GM08714 (cell line): Measurements from ENCODE around the gene CALCOCO2.
"Not testable (repeated sequence)": the region's sequence is repeated elsewhere in the genome, so short reads cannot be mapped to it uniquely, and the experiment has no call there.

Experiments used
- H3K4me3 ChIP-seq: fragments of 200-500 bp; sonication (Bioruptor generic); 2 replicates; pipeline ENCODE4 v1.5.1; 2014; ENCODE audit warnings: mild to moderate bottlenecking, low read length, inconsistent platforms
- ZNF274 ChIP-seq: IDR thresholded peaks from 2 replicates; pipeline ENCODE4 v1.6.1; 2012; ENCODE audit warnings: mild to moderate bottlenecking, low read depth, low read length

The CALCOCO2 gene

DNA sequence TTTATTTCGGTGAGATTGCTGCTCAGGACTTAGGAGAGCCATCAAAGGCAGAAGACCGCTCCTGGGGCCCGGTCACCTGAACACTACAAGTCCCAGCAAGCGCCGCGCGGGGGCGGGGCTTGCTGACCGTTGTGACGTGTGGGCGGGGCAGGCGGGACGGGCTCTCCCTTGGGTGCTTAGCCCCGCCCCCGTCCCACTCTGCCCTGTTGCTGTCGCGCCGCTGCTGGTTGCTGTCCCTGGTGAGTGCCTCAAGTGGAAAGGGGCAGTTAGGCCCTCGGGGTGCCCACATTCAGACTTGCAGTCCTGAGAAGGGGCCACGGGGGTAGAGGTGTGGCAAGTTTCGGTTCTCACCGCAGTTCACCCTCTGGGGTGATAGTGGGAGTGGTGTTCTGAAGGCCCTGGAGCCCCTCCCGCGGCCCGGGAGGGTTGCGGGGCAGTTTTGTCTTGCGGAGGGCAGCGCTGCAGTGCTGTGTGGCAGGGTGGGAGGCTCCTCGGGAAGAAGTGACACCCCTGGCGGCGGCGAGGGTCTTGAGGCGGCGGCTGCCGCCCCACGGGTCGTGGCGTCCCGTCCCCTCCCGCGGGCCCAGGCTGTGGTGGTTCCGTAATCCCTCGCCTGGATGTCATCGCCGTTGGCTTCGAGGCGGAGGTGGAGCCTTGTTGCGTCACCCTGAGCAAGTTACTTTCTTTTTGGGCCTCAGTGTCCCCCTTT, at the start of gene CALCOCO2:
TSS of gene CALCOCO2 (plus strand) at position 196 of the 709 bp plus-strand sequence. CDS start 10,673 bp downstream, outside the sequence.
- no peak for TF ChIP-seq ZNF274
- H3K4me3 ChIP-seq = peak within 1 kb of the TSS; percentile 91

GRCh38 chr17:48787828-48788227, 43.0 kb upstream of the CALCOCO2 start:
- no peak overlapping the region for H3K4me3 ChIP-seq
- TF ChIP-seq ZNF274 = no peak

GRCh38 chr17:48790607-48791127, 40.2 kb upstream of the CALCOCO2 start:
- no peak for TF ChIP-seq ZNF274
- H3K4me3 ChIP-seq = no peak overlapping the region

DNA sequence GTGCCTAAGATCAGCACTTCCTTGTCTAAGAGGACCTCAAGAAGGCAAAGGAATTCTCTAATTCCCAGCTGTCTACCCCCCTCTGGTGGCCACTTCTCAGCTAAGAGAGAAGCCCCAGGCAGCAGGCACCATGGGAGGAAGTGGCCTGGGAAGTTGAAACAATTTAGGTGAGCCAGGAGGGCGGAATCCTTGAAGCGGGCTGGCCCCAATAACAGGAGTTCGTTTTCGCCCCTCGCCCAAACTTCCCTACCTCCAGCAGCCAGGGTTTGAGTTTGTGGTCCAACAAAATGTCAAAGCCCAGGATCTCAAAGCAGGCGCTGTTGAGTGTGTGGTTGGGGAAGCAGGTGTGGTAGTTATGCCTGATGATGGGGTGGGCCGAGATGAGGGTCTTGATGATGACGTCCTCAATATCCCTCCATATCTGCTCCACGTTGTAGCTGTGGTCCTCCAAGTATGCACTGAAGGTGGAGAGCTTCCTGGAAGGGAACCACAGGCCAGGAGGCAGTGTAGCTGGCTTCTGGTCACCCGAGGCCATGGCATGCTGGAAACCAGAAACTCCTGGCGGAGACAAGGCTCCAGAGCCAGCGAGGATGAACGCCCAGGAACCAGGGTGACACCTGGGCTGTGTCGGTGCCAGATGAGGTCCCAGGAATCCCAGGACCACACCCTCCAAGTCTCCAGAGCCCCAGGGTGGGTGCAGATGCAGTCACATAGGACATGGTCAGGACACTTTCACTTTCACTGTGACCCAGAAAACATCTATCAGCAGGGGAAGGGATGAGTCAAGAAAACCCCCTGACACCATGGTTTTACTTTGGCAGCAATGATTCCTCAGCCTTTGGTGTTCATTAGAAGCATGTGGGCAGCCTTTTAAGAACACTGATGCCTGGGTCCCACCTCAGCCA, 39.5 kb upstream of the CALCOCO2 start:
- H3K4me3 ChIP-seq = no peak overlapping the region
- no peak for TF ChIP-seq ZNF274

- no peak overlapping the region for H3K4me3 ChIP-seq
- TF ChIP-seq ZNF274 = no peak
Observed at GRCh38 chr17:48792033-48792798, 38.6 kb upstream of the CALCOCO2 start.

GRCh38 chr17:48795444-48796162, 35.2 kb upstream of the CALCOCO2 start:
- TF ChIP-seq ZNF274 = no peak
- no peak overlapping the region for H3K4me3 ChIP-seq

- H3K4me3 ChIP-seq = not testable (repeated sequence)
Observed at GRCh38 chr17:48796163-48796522, 34.7 kb upstream of the CALCOCO2 start.

GRCh38 chr17:48799069-48799723, 31.6 kb upstream of the CALCOCO2 start:
- TF ChIP-seq ZNF274 = no peak
- no peak overlapping the region for H3K4me3 ChIP-seq

GRCh38 chr17:48800626-48801217, 30.1 kb upstream of the CALCOCO2 start:
- H3K4me3 ChIP-seq = no peak overlapping the region

DNA sequence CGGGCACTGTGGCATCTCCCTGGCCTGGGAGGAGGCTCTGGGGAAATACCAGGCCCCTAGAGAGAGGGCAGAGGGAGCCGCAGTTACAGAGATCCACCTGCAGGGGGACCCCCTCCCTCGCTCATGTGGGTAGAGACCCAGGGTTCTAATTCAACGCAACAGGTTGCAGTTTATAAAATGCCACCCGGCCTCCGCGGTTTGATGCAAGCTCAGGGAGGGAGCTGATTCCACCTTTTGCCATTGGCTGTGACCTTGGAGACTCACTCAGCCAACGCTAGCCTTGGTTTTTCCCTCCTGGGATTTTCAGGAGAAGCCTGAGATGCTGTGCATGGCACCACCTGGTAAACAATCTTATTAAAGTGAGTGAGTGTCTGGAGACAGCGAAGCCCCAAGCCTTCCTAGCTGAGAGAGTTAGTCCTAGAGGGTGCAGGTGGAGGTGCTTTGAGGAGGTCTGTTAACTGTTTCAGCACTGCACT, 25.9 kb upstream of the CALCOCO2 start:
- no peak overlapping the region for H3K4me3 ChIP-seq
- no peak for TF ChIP-seq ZNF274

More at GRCh38 chr17:48800626-48801217, 30.1 kb upstream of the CALCOCO2 start:
- no peak for TF ChIP-seq ZNF274

- no peak overlapping the region for H3K4me3 ChIP-seq
- TF ChIP-seq ZNF274 = no peak
Observed at GRCh38 chr17:48809182-48809581, 21.7 kb upstream of the CALCOCO2 start.

- no peak for TF ChIP-seq ZNF274
- H3K4me3 ChIP-seq = no peak overlapping the region
Observed at GRCh38 chr17:48812001-48812400, 18.8 kb upstream of the CALCOCO2 start.

GRCh38 chr17:48814504-48814903, 16.3 kb upstream of the CALCOCO2 start:
- no peak for TF ChIP-seq ZNF274
- no peak overlapping the region for H3K4me3 ChIP-seq
